ENCODE results near the gene CERT1.

CERT1 gene

GRCh38 chr5:75395277-75395676 is 116.2 kb downstream of the CERT1 start:
- Histone ChIP-seq H3K79me2 (ENCODE audit: insufficient read depth, low read depth) (no peaks in the 10 kb centered on the region), H2AFZ (ENCODE audit: low read depth) (no peak overlapping the region), H3K9ac (no peak overlapping the region), H3K4me1 (ENCODE audit: low read depth, poor library complexity, severe bottlenecking) (no peaks in the 10 kb centered on the region), H3K27me3 (ENCODE audit: insufficient read depth, low read depth) (no peaks in the 10 kb centered on the region), H3K27ac (no peak overlapping the region), H3K4me2 (no peak overlapping the region), H4K20me1 (ENCODE audit: insufficient read depth) (no peaks in the 10 kb centered on the region), H3K4me3 (IDR thresholded peaks at IDR 0.05; ENCODE audit: insufficient read depth, low read depth, low read length) (no peak overlapping the region), H3K36me3 (ENCODE audit: insufficient read depth) (no peaks in the 10 kb centered on the region)
- TF ChIP-seq CTCF (conservative IDR thresholded peaks at IDR 0.05; ENCODE audit: low read depth, low read length), result no peak

GRCh38 chr5:75389430-75389829 is 122.0 kb downstream of the CERT1 start:
- H3K4me1 ChIP-seq (ENCODE audit: low read depth, poor library complexity, severe bottlenecking), result no peaks in the 10 kb centered on the region
- no peaks in the 10 kb centered on the region for H3K36me3 ChIP-seq (ENCODE audit: insufficient read depth)
- no peak overlapping the region for H3K27ac ChIP-seq
- H3K4me2 ChIP-seq, result no peak overlapping the region
- no peaks in the 10 kb centered on the region for H4K20me1 ChIP-seq (ENCODE audit: insufficient read depth)
- no peak overlapping the region for H3K9ac ChIP-seq
- no peak overlapping the region for H2AFZ ChIP-seq (ENCODE audit: low read depth)
- no peaks in the 10 kb centered on the region for H3K79me2 ChIP-seq (ENCODE audit: insufficient read depth, low read depth)
- H3K27me3 ChIP-seq (ENCODE audit: insufficient read depth, low read depth), result no peaks in the 10 kb centered on the region
- H3K4me3 ChIP-seq (IDR thresholded peaks at IDR 0.05; ENCODE audit: insufficient read depth, low read depth, low read length), result no peak overlapping the region
- no peak for TF ChIP-seq CTCF (conservative IDR thresholded peaks at IDR 0.05; ENCODE audit: low read depth, low read length)

GRCh38 chr5:75387806-75388205 is 123.6 kb downstream of the CERT1 start:
- no peaks in the 10 kb centered on the region for H3K36me3 ChIP-seq (ENCODE audit: insufficient read depth)
- no peak overlapping the region for H3K27ac ChIP-seq
- no peak overlapping the region for H3K9ac ChIP-seq
- no peaks in the 10 kb centered on the region for H3K4me1 ChIP-seq (ENCODE audit: low read depth, poor library complexity, severe bottlenecking)
- H2AFZ ChIP-seq (ENCODE audit: low read depth), result no peak overlapping the region
- TF ChIP-seq CTCF (conservative IDR thresholded peaks at IDR 0.05; ENCODE audit: low read depth, low read length), result no peak
- H3K4me2 ChIP-seq, result no peak overlapping the region
- H3K79me2 ChIP-seq (ENCODE audit: insufficient read depth, low read depth), result no peaks in the 10 kb centered on the region
- no peaks in the 10 kb centered on the region for H3K27me3 ChIP-seq (ENCODE audit: insufficient read depth, low read depth)
- H4K20me1 ChIP-seq (ENCODE audit: insufficient read depth), result no peaks in the 10 kb centered on the region
- H3K4me3 ChIP-seq (IDR thresholded peaks at IDR 0.05; ENCODE audit: insufficient read depth, low read depth, low read length), result no peak overlapping the region

- H4K20me1 ChIP-seq (ENCODE audit: insufficient read depth), result no peaks in the 10 kb centered on the region
- TF ChIP-seq CTCF (conservative IDR thresholded peaks at IDR 0.05; ENCODE audit: low read depth, low read length), result no peak
- H3K4me3 ChIP-seq (IDR thresholded peaks at IDR 0.05; ENCODE audit: insufficient read depth, low read depth, low read length), result no peak overlapping the region
- no peak overlapping the region for H3K27ac ChIP-seq
- no peaks in the 10 kb centered on the region for H3K36me3 ChIP-seq (ENCODE audit: insufficient read depth)
- H3K4me2 ChIP-seq, result no peak overlapping the region
- no peaks in the 10 kb centered on the region for H3K79me2 ChIP-seq (ENCODE audit: insufficient read depth, low read depth)
- H3K9ac ChIP-seq, result no peak overlapping the region
- no peaks in the 10 kb centered on the region for H3K27me3 ChIP-seq (ENCODE audit: insufficient read depth, low read depth)
- no peak overlapping the region for H2AFZ ChIP-seq (ENCODE audit: low read depth)
- no peaks in the 10 kb centered on the region for H3K4me1 ChIP-seq (ENCODE audit: low read depth, poor library complexity, severe bottlenecking)
These were observed 127.2 kb downstream of the CERT1 start for GRCh38 chr5:75384218-75384617.

GRCh38 chr5:75381456-75381855 is 130.0 kb downstream of the CERT1 start:
- Histone ChIP-seq H3K27ac (no peak overlapping the region), H3K4me3 (IDR thresholded peaks at IDR 0.05; ENCODE audit: insufficient read depth, low read depth, low read length) (no peak overlapping the region), H3K36me3 (ENCODE audit: insufficient read depth) (no peaks in the 10 kb centered on the region), H3K4me1 (ENCODE audit: low read depth, poor library complexity, severe bottlenecking) (no peaks in the 10 kb centered on the region), H4K20me1 (ENCODE audit: insufficient read depth) (no peaks in the 10 kb centered on the region), H3K79me2 (ENCODE audit: insufficient read depth, low read depth) (no peaks in the 10 kb centered on the region), H2AFZ (ENCODE audit: low read depth) (no peak overlapping the region), H3K9ac (no peak overlapping the region), H3K27me3 (ENCODE audit: insufficient read depth, low read depth) (no peaks in the 10 kb centered on the region), H3K4me2 (no peak overlapping the region)
- no peak for TF ChIP-seq CTCF (conservative IDR thresholded peaks at IDR 0.05; ENCODE audit: low read depth, low read length)

Data from KMS-11 (cell line).